AG04450 (cell line): ENCODE results near the gene KREMEN2. TPM values are rescaled to one million over a fixed set of nuclear protein-coding genes. Genes with fewer than 3 reads are reported as not detected.
A peak's percentile ranks its signal among the peaks of the same experiment; 100 is the strongest.

Experiments
- CTCF ChIA-PET: fragments of 300-600, 350-600 bp; formaldehyde crosslinking; extraction: SDS; loops from one replicate; lab custom pipeline; 2022; ENCODE audit warnings: antibody characterized with exemption, inconsistent platforms; lab: Charles Lee
- POLR2A ChIA-PET: fragments of 350-600 bp; formaldehyde crosslinking; extraction: SDS; loops from one replicate; lab custom pipeline; 2021; ENCODE audit warnings: antibody characterized with exemption, inconsistent platforms; lab: Yijun Ruan, JAX
- DNase-seq: peaks from one replicate; pipeline ENCODE4 v3.0.0-alpha.2; 2011; ENCODE audit warnings: low read depth, low spot score
- H3K27ac ChIP-seq: one replicate; pipeline ENCODE4 v1.5.1; 2012; ENCODE audit warnings: low read depth, low read length, control low read depth
- H3K27me3 ChIP-seq: one replicate; pipeline ENCODE4 v1.6.0; 2012; ENCODE audit warnings: low read length; ENCODE audit not compliant: control insufficient read depth, insufficient read depth
- H3K4me3 ChIP-seq: 2 replicates; pipeline ENCODE4 v1.5.1; 2011; ENCODE audit warnings: mild to moderate bottlenecking, low read depth, low read length, control low read depth
- H3K9me3 ChIP-seq: 2 replicates; pipeline ENCODE4 v1.5.1; 2012; ENCODE audit warnings: low read length; ENCODE audit not compliant: control insufficient read depth, insufficient read depth
- polyA plus RNA-seq: library from polyadenylated mRNA; depleted of rRNA; stranded (reverse); fragments of >200 nt; gene quantifications from 2 replicates; pipeline ENCODE4 v1.2.3, GENCODE V29; 2011
- TF ChIP-seq, protein P1 (sequence below): IDR thresholded peaks from 2 replicates; pipeline ENCODE4 v1.5.1; 2011; ENCODE audit warnings: low read depth, low read length, control low read depth, inconsistent platforms

Gene KREMEN2
- polyA plus RNA-seq, 1 experiment = 0.04 TPM

DNA sequence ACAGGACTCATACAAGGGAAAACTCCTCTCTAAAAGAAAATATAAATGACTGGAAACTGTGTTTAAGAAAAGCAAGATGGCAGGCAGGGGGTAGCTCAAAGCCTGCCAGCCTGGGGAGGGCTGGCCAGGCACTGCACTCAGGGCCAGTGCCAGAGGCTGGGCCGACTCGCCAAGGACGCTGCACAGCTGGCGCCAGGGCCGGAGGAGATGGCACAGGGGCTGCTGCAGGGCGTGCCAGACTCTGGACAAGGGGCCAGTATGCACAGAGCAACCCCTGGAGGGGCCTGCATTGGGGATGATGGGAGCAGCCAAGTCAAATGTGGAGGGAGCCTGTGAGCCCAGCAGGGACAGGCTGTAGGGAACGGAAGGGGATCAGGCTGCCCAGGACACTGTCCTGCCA is 12.1 kb downstream of the KREMEN2 start:
- Histone ChIP-seq H3K27ac (no peak overlapping the region), H3K9me3 (peaks cover 5% of the 10 kb centered on the region; the same call in 1 of the 2 replicates), H3K27me3 (no peaks in the 10 kb centered on the region), H3K4me3 (no peak overlapping the region)
- TF ChIP-seq, protein P1, sequence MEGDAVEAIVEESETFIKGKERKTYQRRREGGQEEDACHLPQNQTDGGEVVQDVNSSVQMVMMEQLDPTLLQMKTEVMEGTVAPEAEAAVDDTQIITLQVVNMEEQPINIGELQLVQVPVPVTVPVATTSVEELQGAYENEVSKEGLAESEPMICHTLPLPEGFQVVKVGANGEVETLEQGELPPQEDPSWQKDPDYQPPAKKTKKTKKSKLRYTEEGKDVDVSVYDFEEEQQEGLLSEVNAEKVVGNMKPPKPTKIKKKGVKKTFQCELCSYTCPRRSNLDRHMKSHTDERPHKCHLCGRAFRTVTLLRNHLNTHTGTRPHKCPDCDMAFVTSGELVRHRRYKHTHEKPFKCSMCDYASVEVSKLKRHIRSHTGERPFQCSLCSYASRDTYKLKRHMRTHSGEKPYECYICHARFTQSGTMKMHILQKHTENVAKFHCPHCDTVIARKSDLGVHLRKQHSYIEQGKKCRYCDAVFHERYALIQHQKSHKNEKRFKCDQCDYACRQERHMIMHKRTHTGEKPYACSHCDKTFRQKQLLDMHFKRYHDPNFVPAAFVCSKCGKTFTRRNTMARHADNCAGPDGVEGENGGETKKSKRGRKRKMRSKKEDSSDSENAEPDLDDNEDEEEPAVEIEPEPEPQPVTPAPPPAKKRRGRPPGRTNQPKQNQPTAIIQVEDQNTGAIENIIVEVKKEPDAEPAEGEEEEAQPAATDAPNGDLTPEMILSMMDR = no peak
- ChIA-PET CTCF (interaction anchor here (1.5 kb wide), 1 partner anchor 14 kb away, joined by 5 read pairs; no protein-coding TSS in a partner anchor), POLR2A (no interaction called here)
- DNase-seq = no peak

DNA sequence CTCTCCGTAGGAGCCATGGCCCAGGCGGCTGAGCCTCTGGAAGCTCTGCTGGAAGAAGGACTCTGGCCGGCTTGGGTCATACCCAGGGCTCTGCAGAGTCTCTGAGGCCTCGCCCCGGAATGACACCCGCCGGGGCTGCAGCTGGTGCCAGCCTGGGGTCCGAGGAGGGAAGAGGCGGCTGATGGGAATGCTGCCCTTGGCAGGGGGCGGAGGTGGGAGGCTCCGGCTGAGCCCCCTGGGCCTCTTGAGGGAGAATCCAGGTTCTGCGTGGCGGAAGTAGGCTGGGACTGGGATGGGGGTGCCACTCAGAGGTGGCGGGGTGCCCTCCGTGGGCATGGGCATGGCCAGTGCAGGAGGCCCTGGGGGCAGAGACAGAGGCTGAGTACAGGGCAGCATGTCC is 12.6 kb downstream of the KREMEN2 start:
- CTCF ChIA-PET = no interaction called here
- no peak for DNase-seq
- peaks cover 5% of the 10 kb centered on the region; the same call in 1 of the 2 replicates for H3K9me3 ChIP-seq

DNA sequence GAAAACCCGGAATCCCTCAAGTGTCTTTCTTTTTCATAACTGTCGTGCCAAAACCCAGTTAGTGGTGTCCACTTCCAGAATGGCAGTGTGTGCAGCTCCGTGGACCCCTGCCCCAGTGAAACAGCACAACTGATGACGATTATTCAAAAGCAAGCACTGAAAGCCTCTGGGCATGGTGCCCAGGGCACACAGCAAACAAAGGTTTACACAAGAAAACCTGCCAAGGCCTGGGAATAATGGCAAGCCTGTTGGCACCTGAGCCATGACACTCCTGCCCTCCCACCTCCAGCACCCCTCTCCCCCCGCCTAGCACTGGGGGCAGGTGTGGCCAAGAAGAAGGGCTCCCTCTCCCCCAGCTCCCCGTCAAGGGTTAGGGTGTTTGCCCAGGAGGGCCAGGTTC is 13.4 kb downstream of the KREMEN2 start:
- CTCF ChIA-PET = interaction anchor here (0.6 kb wide), 2 partner anchors 25 to 305 kb away, joined by 4 to 5 read pairs; no protein-coding TSS in a partner anchor
- Histone ChIP-seq H3K27ac (no peak overlapping the region), H3K9me3 (peaks cover 5% of the 10 kb centered on the region; the same call in 1 of the 2 replicates), H3K4me3 (no peak overlapping the region), H3K27me3 (no peaks in the 10 kb centered on the region)
- POLR2A ChIA-PET = no interaction called here
- DNase-seq = no peak
- TF ChIP-seq, protein P1 = no peak

More for the DNA sequence above, 12.6 kb downstream of the KREMEN2 start:
- Histone ChIP-seq H3K4me3 (no peak overlapping the region), H3K27ac (no peak overlapping the region), H3K27me3 (no peaks in the 10 kb centered on the region)
- TF ChIP-seq, protein P1 = no peak
- POLR2A ChIA-PET = no interaction called here

DNA sequence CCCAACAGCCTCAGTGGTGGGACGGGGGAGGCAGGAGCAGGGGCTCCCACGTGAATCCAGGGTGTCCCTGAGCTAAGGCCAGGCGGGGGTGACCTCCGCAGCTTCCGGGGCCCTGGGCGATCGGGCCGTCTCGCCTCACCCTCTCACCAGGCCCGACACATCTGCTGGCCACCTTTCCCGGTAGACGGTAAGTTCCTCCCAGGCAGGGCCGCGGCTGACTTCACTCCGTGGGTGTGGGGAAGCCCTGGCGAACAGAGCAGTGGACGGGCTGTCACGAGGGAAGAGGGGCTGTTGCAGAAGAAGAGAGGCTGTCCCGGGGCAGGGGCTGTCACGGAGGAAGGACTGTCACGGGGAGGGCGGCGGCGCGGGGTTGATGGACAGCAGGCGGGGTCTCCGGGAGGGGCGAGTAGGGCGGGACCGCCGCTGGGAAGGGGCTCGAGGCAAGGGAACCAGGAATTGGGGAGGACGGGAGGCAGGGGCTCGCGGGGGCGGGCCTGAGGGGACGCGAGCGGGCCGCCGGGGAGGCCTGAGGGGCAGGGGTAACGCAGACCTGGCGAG is 15.7 kb downstream of the KREMEN2 start:
- Histone ChIP-seq H3K9me3 (peaks cover 5% of the 10 kb centered on the region; the same call in 1 of the 2 replicates), H3K27ac (no peak overlapping the region), H3K27me3 (no peaks in the 10 kb centered on the region), H3K4me3 (peak overlapping the region; percentile 80)
- TF ChIP-seq, protein P1 = no peak
- CTCF ChIA-PET = no interaction called here
- POLR2A ChIA-PET = interaction anchor here (0.5 to 2.1 kb wide), 4 partner anchors 10 to 74 kb away, joined by 3 to 10 read pairs (median 8); partner anchors contain the start of genes PAQR4 and TNFRSF12A
- no peak for DNase-seq
